ENCODE results near the gene SRRM5. TPM values are rescaled to one million over a fixed set of nuclear protein-coding genes. Genes with fewer than 3 reads are reported as not detected.

SRRM5 gene
- polyA plus RNA-seq, 1 of the 3 experiments (the other 2 are of a cell fraction), result 0.15 TPM

DNA sequence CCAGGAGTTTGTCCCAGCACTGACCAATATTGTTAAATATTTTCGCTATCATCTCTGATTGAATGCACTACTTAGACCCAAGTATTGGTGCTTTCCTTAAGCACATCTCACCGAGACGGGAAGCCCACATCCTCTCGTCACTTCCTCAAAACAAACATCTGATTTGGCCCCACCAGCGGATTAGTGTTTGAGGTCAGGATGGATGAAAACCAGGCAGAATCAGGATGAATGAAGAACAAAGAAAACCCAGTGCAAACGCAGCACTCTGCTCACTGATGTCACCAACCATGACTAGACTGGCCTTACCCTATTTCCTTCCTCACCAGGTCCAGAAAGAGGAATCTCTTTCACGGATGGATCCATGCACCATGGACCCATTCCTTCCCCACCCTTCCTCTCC is 52.1 kb downstream of the SRRM5 start (continued):
- TF ChIP-seq NFIC (IDR thresholded peaks at IDR 0.05; ENCODE audit: borderline replicate concordance) (no peak), GATA2 (CRISPR knock-in tag; IDR thresholded peaks at IDR 0.05) (no peak), MEF2A (IDR thresholded peaks at IDR 0.05; ENCODE audit: borderline replicate concordance, low read depth) (no peak), MXI1 (IDR thresholded peaks at IDR 0.05; ENCODE audit: low read depth, low read length) (no peak), POLR2AphosphoS5 (IDR thresholded peaks at IDR 0.05; ENCODE audit: low read depth, low read length) (no peak)
- TF ChIP-seq, protein P1, sequence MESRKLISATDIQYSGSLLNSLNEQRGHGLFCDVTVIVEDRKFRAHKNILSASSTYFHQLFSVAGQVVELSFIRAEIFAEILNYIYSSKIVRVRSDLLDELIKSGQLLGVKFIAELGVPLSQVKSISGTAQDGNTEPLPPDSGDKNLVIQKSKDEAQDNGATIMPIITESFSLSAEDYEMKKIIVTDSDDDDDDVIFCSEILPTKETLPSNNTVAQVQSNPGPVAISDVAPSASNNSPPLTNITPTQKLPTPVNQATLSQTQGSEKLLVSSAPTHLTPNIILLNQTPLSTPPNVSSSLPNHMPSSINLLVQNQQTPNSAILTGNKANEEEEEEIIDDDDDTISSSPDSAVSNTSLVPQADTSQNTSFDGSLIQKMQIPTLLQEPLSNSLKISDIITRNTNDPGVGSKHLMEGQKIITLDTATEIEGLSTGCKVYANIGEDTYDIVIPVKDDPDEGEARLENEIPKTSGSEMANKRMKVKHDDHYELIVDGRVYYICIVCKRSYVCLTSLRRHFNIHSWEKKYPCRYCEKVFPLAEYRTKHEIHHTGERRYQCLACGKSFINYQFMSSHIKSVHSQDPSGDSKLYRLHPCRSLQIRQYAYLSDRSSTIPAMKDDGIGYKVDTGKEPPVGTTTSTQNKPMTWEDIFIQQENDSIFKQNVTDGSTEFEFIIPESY (IDR thresholded peaks at IDR 0.05; ENCODE audit: borderline replicate concordance, low read depth), result no peak
- TF ChIP-seq, protein P2, sequence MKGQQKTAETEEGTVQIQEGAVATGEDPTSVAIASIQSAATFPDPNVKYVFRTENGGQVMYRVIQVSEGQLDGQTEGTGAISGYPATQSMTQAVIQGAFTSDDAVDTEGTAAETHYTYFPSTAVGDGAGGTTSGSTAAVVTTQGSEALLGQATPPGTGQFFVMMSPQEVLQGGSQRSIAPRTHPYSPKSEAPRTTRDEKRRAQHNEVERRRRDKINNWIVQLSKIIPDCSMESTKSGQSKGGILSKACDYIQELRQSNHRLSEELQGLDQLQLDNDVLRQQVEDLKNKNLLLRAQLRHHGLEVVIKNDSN (IDR thresholded peaks at IDR 0.05; ENCODE audit: borderline replicate concordance, low read depth), result no peak

Small RNA genes lying within 50 kb of the gene (small RNA-seq; reads per million reads assigned to genes)
- gene RN7SL368P, result 0 reads per million in 7 experiments

Other genes with a start within 250 kb of the SRRM5 start
- 0.07 and 0.32 TPM in 2 replicates for gene TEX101, start 197.2 kb upstream of the SRRM5 start, polyA plus RNA-seq (2012; rRNA removed)
- gene LYPD3, start 146.5 kb upstream of the SRRM5 start, polyA plus RNA-seq (2012; rRNA removed), result 3.4 and 4.2 TPM in 2 replicates
- 10.9 and 15.6 TPM in 2 replicates for gene PHLDB3, start 107.3 kb upstream of the SRRM5 start, polyA plus RNA-seq (2012; rRNA removed)
- gene ETHE1, start 84.9 kb upstream of the SRRM5 start, polyA plus RNA-seq (2012; rRNA removed), result 74.9 and 86.2 TPM in 2 replicates
- 0.31 and 1.0 TPM in 2 replicates for gene ZNF575, start 78.9 kb upstream of the SRRM5 start, polyA plus RNA-seq (2012; rRNA removed)
- 24.7 and 30.3 TPM in 2 replicates for gene XRCC1, start 36.6 kb upstream of the SRRM5 start, polyA plus RNA-seq (2012; rRNA removed)
- gene PINLYP, start 36.3 kb upstream of the SRRM5 start, polyA plus RNA-seq (2012; rRNA removed), result 5.5 and 6.5 TPM in 2 replicates
- 8.4 and 10.8 TPM in 2 replicates for gene IRGQ, start 16.0 kb upstream of the SRRM5 start, polyA plus RNA-seq (2012; rRNA removed)
- 12.8 and 13.6 TPM in 2 replicates for gene ZNF576, start 15.5 kb upstream of the SRRM5 start, polyA plus RNA-seq (2012; rRNA removed)
- gene ZNF428, start 7.5 kb downstream of the SRRM5 start, polyA plus RNA-seq (2012; rRNA removed), result 60.9 and 79.5 TPM in 2 replicates
- gene CADM4, start 27.8 kb downstream of the SRRM5 start, polyA plus RNA-seq (2012; rRNA removed), result 21.4 and 28.9 TPM in 2 replicates
- gene PLAUR, start 58.1 kb downstream of the SRRM5 start, polyA plus RNA-seq (2012; rRNA removed), result 249 and 299 TPM in 2 replicates
- not detected in 2 replicates for gene IRGC, start 104.0 kb downstream of the SRRM5 start, polyA plus RNA-seq (2012; rRNA removed)
- 17.3 and 24.3 TPM in 2 replicates for gene SMG9, start 142.9 kb downstream of the SRRM5 start, polyA plus RNA-seq (2012; rRNA removed)
- gene KCNN4, start 168.9 kb downstream of the SRRM5 start, polyA plus RNA-seq (2012; rRNA removed), result 21.0 and 22.2 TPM in 2 replicates
- 0.05 and 0.13 TPM in 2 replicates for gene LYPD5, start 190.4 kb downstream of the SRRM5 start, polyA plus RNA-seq (2012; rRNA removed)
- 1.6 and 2.6 TPM in 2 replicates for gene ZNF283, start 215.2 kb downstream of the SRRM5 start, polyA plus RNA-seq (2012; rRNA removed)